ENCODE data around the gene NOS1AP.

- no peak for TF ChIP-seq ESRRG (CRISPR knock-in tag; IDR thresholded peaks at IDR 0.05)
- no peak for TF ChIP-seq ARNTL (CRISPR knock-in tag; IDR thresholded peaks at IDR 0.05; ENCODE audit: borderline replicate concordance, low read depth)
- TF ChIP-seq PATZ1 (CRISPR knock-in tag; IDR thresholded peaks at IDR 0.05; ENCODE audit: borderline replicate concordance) = no peak
- TF ChIP-seq SNAI2 (CRISPR knock-in tag; IDR thresholded peaks at IDR 0.05) = no peak
- TF ChIP-seq ZNF8 (CRISPR knock-in tag; IDR thresholded peaks at IDR 0.05) = no peak
- no peak for TF ChIP-seq CSDC2 (CRISPR knock-in tag; IDR thresholded peaks at IDR 0.05)
- TF ChIP-seq CSRNP3 (CRISPR knock-in tag; IDR thresholded peaks at IDR 0.05) = no peak
Measured at GRCh38 chr1:162218975-162219374, 149.5 kb downstream of the NOS1AP start.

All from SK-N-SH treated with all-trans-retinoic acid at 6 μM for 48 hours (cell line).